Measurements from ENCODE around the gene MAPT. TPM values are rescaled to one million over a fixed set of nuclear protein-coding genes. Genes with fewer than 3 reads are reported as not detected.

MAPT gene
- total RNA-seq, 1 donor from 2014 or later = 0.06 TPM

- TF ChIP-seq CTCF (conservative IDR thresholded peaks at IDR 0.05; ENCODE audit: low read depth, low read length) = no peak
- no peak overlapping the region for H3K4me3 ChIP-seq (ENCODE audit: low read depth, low read length)
- no peak for DNase-seq (ENCODE audit: low read depth)
Observed at GRCh38 chr17:45992175-45992574, 97.8 kb downstream of the MAPT start.

- no peak for TF ChIP-seq CTCF (conservative IDR thresholded peaks at IDR 0.05; ENCODE audit: low read depth, low read length)
- DNase-seq (ENCODE audit: low read depth) = no peak
- no peak overlapping the region for H3K4me3 ChIP-seq (ENCODE audit: low read depth, low read length)
Observed at GRCh38 chr17:45992904-45993303, 98.5 kb downstream of the MAPT start.

- DNase-seq (ENCODE audit: low read depth) = no peak
- no peak overlapping the region for H3K4me3 ChIP-seq (ENCODE audit: low read depth, low read length)
- no peak for TF ChIP-seq CTCF (conservative IDR thresholded peaks at IDR 0.05; ENCODE audit: low read depth, low read length)
Observed at GRCh38 chr17:45993962-45994627, 99.7 kb downstream of the MAPT start.

- no peak for TF ChIP-seq CTCF (conservative IDR thresholded peaks at IDR 0.05; ENCODE audit: low read depth, low read length)
- no peak overlapping the region for H3K4me3 ChIP-seq (ENCODE audit: low read depth, low read length)
- no peak for DNase-seq (ENCODE audit: low read depth)
Observed at GRCh38 chr17:45994987-45995386, 100.6 kb downstream of the MAPT start.

- no peak for DNase-seq (ENCODE audit: low read depth)
- TF ChIP-seq CTCF (conservative IDR thresholded peaks at IDR 0.05; ENCODE audit: low read depth, low read length) = no peak
Observed at GRCh38 chr17:45995627-45996270, 101.4 kb downstream of the MAPT start.

GRCh38 chr17:45996282-45996937 is 102.1 kb downstream of the MAPT start:
- TF ChIP-seq CTCF (conservative IDR thresholded peaks at IDR 0.05; ENCODE audit: low read depth, low read length) = no peak
- no peak for DNase-seq (ENCODE audit: low read depth)
- no peak overlapping the region for H3K4me3 ChIP-seq (ENCODE audit: low read depth, low read length)

More at GRCh38 chr17:45995627-45996270, 101.4 kb downstream of the MAPT start:
- H3K4me3 ChIP-seq (ENCODE audit: low read depth, low read length) = no peak overlapping the region

Measured in epithelial cell of proximal tubule (primary cell).